Measurements from ENCODE around the gene CFAP74. TPM values are rescaled to one million over a fixed set of nuclear protein-coding genes. Genes with fewer than 3 reads are reported as not detected.
A peak's percentile ranks its signal among the peaks of the same experiment; 100 is the strongest.

CFAP74 gene
- total and polyA plus RNA-seq, 2 of the 13 experiments (the other 11 are each of a cell fraction or from before 2014, with no cell fraction given): 0.27 to 0.62 TPM

GRCh38 chr1:1959840-1960479 lies 43.6 kb downstream of the CFAP74 start (continued):
- TF ChIP-seq FUBP1 (CRISPR knock-in tag; IDR thresholded peaks at IDR 0.05; ENCODE audit: borderline replicate concordance) (no peak), MAFF (IDR thresholded peaks at IDR 0.05; ENCODE audit: low read depth, low read length) (no peak), GRHL1 (CRISPR knock-in tag; conservative IDR thresholded peaks at IDR 0.05) (no peak), NFATC3 (CRISPR knock-in tag; IDR thresholded peaks at IDR 0.05) (no peak), GATAD2A (CRISPR knock-in tag; IDR thresholded peaks at IDR 0.05) (peak; percentile 70), HES4 (CRISPR knock-in tag; IDR thresholded peaks at IDR 0.05; ENCODE audit: borderline replicate concordance) (no peak), WIZ (CRISPR knock-in tag; IDR thresholded peaks at IDR 0.05) (no peak; the same call in 1 of the 2 replicates), FOSL2 (CRISPR knock-in tag; IDR thresholded peaks at IDR 0.05) (peak; percentile 94), CERS6 (CRISPR knock-in tag; IDR thresholded peaks at IDR 0.05) (no peak), ZBTB4 (CRISPR knock-in tag; IDR thresholded peaks at IDR 0.05; ENCODE audit: borderline replicate concordance) (peak; percentile 80; the same call in 1 of the 2 replicates), MAX (IDR thresholded peaks at IDR 0.05) (peak; percentile 75), CSRNP1 (CRISPR knock-in tag; IDR thresholded peaks at IDR 0.05) (no peak), ZNF614 (CRISPR knock-in tag; IDR thresholded peaks at IDR 0.05; ENCODE audit: borderline replicate concordance) (peak; percentile 54; the same call in 1 of the 2 replicates), ADNP (CRISPR knock-in tag; IDR thresholded peaks at IDR 0.05) (peak; percentile 69; the same call in 1 of the 2 replicates), MED1 (CRISPR knock-in tag; IDR thresholded peaks at IDR 0.05) (peak; percentile 85), ZSCAN20 (CRISPR knock-in tag; IDR thresholded peaks at IDR 0.05; ENCODE audit: borderline replicate concordance) (0 out of 2 replicates have a peak, but pooled peaks have one; percentile 61), KLF16 (CRISPR knock-in tag; IDR thresholded peaks at IDR 0.05) (no peak; a peak in 1 of 4 replicates)

Data from HepG2 (cell line).